Transverse colon (tissue), 4 donors: ENCODE results near the gene GRM1.

Experiments used
- CTCF ChIP-seq, 5 experiments: fragments of 200-600 bp in 3 of 5; fragments of 450-650 bp in 2 of 5; sonication (generic) in 3 of 5; IDR thresholded peaks; 1 replicate in 2 of 5; 2 replicates in 3 of 5; pipeline ENCODE4 v1.5.1; 2016 to 2017; ENCODE audit warnings: antibody characterized with exemption in 5 of 5, inconsistent platforms in 3 of 5, mild to moderate bottlenecking in 2 of 5, moderate library complexity in 1 of 5
- EP300 ChIP-seq: sonication (generic); formaldehyde crosslinking; IDR thresholded peaks from one replicate; pipeline ENCODE4 v1.6.1; 2017; ENCODE audit warnings: antibody characterized with exemption, low read depth
- POLR2A ChIP-seq: fragments of 450-650 bp; IDR thresholded peaks from one replicate; pipeline ENCODE4 v1.6.1; 2016; ENCODE audit warnings: antibody characterized with exemption, mild to moderate bottlenecking, moderate library complexity
- POLR2AphosphoS5 ChIP-seq, 3 donors: sonication (generic); formaldehyde crosslinking; IDR thresholded peaks; one replicate each; pipeline ENCODE4 v1.6.1; 2016; ENCODE audit warnings: antibody characterized with exemption in 3 of 3

- no peak for TF ChIP-seq POLR2A
- no peak for TF ChIP-seq CTCF (IDR thresholded peaks at IDR 0.05)
- no peak for TF ChIP-seq POLR2AphosphoS5 (IDR thresholded peaks at IDR 0.05)
- TF ChIP-seq EP300, result no peak
These were observed 11.5 kb downstream of the GRM1 start for GRCh38 chr6:146040360-146040759.
